Fibroblast of lung (primary cell): Measurements from ENCODE around the gene DHX58. TPM values are rescaled to one million over a fixed set of nuclear protein-coding genes. Genes with fewer than 3 reads are reported as not detected.

Experiments used
- DNase-seq, 2 donors: peaks; one replicate each; pipeline versions ENCODE4 v3.0.0 to v3.0.0-alpha.2; 2010; ENCODE audit warnings: low read depth in 2 of 2
- H2AFZ ChIP-seq: 2 replicates; pipeline ENCODE4 v1.5.1; 2012; ENCODE audit warnings: low read length, control low read depth, inconsistent platforms
- H3K27ac ChIP-seq: 2 replicates; pipeline ENCODE4 v1.5.1; 2011; ENCODE audit warnings: low read length, control low read depth; ENCODE audit not compliant: insufficient read depth
- H3K27me3 ChIP-seq: 2 replicates; pipeline ENCODE4 v1.5.1; 2011; ENCODE audit warnings: mild to moderate bottlenecking, low read length; ENCODE audit not compliant: control insufficient read depth, insufficient read depth
- H3K36me3 ChIP-seq: 2 replicates; pipeline ENCODE4 v1.5.1; 2011; ENCODE audit warnings: low read length; ENCODE audit not compliant: control insufficient read depth, insufficient read depth
- H3K4me1 ChIP-seq: 2 replicates; pipeline ENCODE4 v1.5.1; 2011; ENCODE audit warnings: low read length; ENCODE audit not compliant: control insufficient read depth, insufficient read depth; ENCODE audit errors: extremely low read depth
- H3K4me2 ChIP-seq: 2 replicates; pipeline ENCODE4 v1.5.1; 2011; ENCODE audit warnings: low read length, control low read depth; ENCODE audit not compliant: insufficient read depth; ENCODE audit errors: extremely low read depth
- H3K4me3 ChIP-seq, 4 experiments: fragments of 200-600 bp in 1 of 4; sonication (generic) in 1 of 4; replicated peaks in 1 of 4; 2 replicates each; pipeline ENCODE4 v1.5.1; 2011 to 2016; ENCODE audit warnings: low read length in 4 of 4, low read depth in 3 of 4, mild to moderate bottlenecking in 3 of 4, control low read depth in 2 of 4, inconsistent platforms in 1 of 4, mixed read lengths in 1 of 4; ENCODE audit not compliant: insufficient read depth in 1 of 4; ENCODE audit errors: control extremely low read depth in 1 of 4
- H3K79me2 ChIP-seq: 2 replicates; pipeline ENCODE4 v1.5.1; 2012; ENCODE audit warnings: mild to moderate bottlenecking, low read length, inconsistent platforms; ENCODE audit not compliant: control insufficient read depth, insufficient read depth
- H3K9ac ChIP-seq: 2 replicates; pipeline ENCODE4 v1.5.1; 2011; ENCODE audit warnings: mild to moderate bottlenecking, low read length, control low read depth; ENCODE audit not compliant: insufficient read depth
- H3K9me3 ChIP-seq: 2 replicates; pipeline ENCODE4 v1.5.1; 2012; ENCODE audit warnings: low read depth, low read length; ENCODE audit not compliant: control insufficient read depth, insufficient read depth
- H4K20me1 ChIP-seq: 2 replicates; pipeline ENCODE4 v1.5.1; 2011; ENCODE audit warnings: low read length; ENCODE audit not compliant: control insufficient read depth, insufficient read depth; ENCODE audit errors: extremely low read depth
- CTCF ChIP-seq, 2 donors: IDR thresholded peaks in 1 of 2; conservative IDR thresholded peaks in 1 of 2; 1 replicate in 1 of 2; 2 replicates in 1 of 2; pipeline ENCODE4 v1.5.1; 2011 to 2012; ENCODE audit warnings: low read length in 2 of 2, control low read depth in 1 of 2, inconsistent platforms in 1 of 2, low read depth in 1 of 2, mild to moderate bottlenecking in 1 of 2
- EZH2 ChIP-seq: IDR thresholded peaks from 2 replicates; pipeline ENCODE4 v1.5.1; 2012; ENCODE audit warnings: low read length, control low read depth, mild to moderate bottlenecking; ENCODE audit errors: missing control alignments
- polyA plus RNA-seq, 2 donors: library from polyadenylated mRNA; depleted of rRNA in 1 of 2; stranded (reverse) in 1 of 2; unstranded in 1 of 2; fragments of >200 nt; gene quantifications; 2 replicates each; pipeline ENCODE4 v1.2.1, GENCODE V29; 2011 to 2012; ENCODE audit warnings: missing spikeins in 1 of 2
- total RNA-seq: library from RNA; depleted of rRNA; stranded (reverse); fragments of >200 nt; gene quantifications from 2 replicates; pipeline ENCODE4 v1.2.1, GENCODE V29; 2014

Gene DHX58
- total and polyA plus RNA-seq, 2 donors (not counting 1 experiment from before 2014, with no cell fraction given) = 8.0 to 18.3 TPM

GRCh38 chr17:42101513-42102292 is 10.8 kb downstream of the DHX58 start:
- no peak overlapping the region for H3K9ac ChIP-seq
- no peaks in the 10 kb centered on the region for H3K79me2 ChIP-seq
- no peaks in the 10 kb centered on the region for H3K9me3 ChIP-seq
- no peak overlapping the region for H3K4me2 ChIP-seq
- no peaks in the 10 kb centered on the region for H3K36me3 ChIP-seq
- H3K4me3 ChIP-seq = no peak overlapping the region
- peak; percentile 50 to 60 for DNase-seq
- H3K27ac ChIP-seq = no peak overlapping the region
- TF ChIP-seq EZH2 = no peak
- TF ChIP-seq CTCF (conservative IDR thresholded peaks at IDR 0.05 in 1 of 2, IDR thresholded peaks at IDR 0.05 in 1 of 2; ENCODE audit: low read depth in 1 of 2, low read length in 2 of 2) = peak; percentile 82 to 83
- H2AFZ ChIP-seq = no peak overlapping the region
- H4K20me1 ChIP-seq = no peaks in the 10 kb centered on the region
- peaks cover 15% of the 10 kb centered on the region for H3K27me3 ChIP-seq
- no peaks in the 10 kb centered on the region for H3K4me1 ChIP-seq

- Histone ChIP-seq H3K4me1 (no peaks in the 10 kb centered on the region), H4K20me1 (no peaks in the 10 kb centered on the region), H3K4me3 (no peak overlapping the region), H3K9ac (no peak overlapping the region), H3K4me2 (no peak overlapping the region), H3K27ac (no peak overlapping the region), H3K27me3 (peaks cover 24% of the 10 kb centered on the region), H3K79me2 (no peaks in the 10 kb centered on the region), H3K9me3 (no peaks in the 10 kb centered on the region), H3K36me3 (no peaks in the 10 kb centered on the region), H2AFZ (no peak overlapping the region)
- no peak for DNase-seq
- TF ChIP-seq EZH2 (no peak), CTCF (conservative IDR thresholded peaks at IDR 0.05 in 1 of 2, IDR thresholded peaks at IDR 0.05 in 1 of 2; ENCODE audit: low read depth in 1 of 2, low read length in 2 of 2) (no peak)
Measured at GRCh38 chr17:42098730-42099399, 13.6 kb downstream of the DHX58 start.
